HG03039 (cell line): ENCODE results near the gene CDH2.

ENCODE experiments used
- ATAC-seq: cut with Tn5 transposase; IDR thresholded peaks from one replicate; pipeline ENCODE4 v1.9.1; 2021; ENCODE audit warnings: mild to moderate bottlenecking, moderate library complexity; ENCODE audit not compliant: unreplicated experiment

The CDH2 gene

DNA sequence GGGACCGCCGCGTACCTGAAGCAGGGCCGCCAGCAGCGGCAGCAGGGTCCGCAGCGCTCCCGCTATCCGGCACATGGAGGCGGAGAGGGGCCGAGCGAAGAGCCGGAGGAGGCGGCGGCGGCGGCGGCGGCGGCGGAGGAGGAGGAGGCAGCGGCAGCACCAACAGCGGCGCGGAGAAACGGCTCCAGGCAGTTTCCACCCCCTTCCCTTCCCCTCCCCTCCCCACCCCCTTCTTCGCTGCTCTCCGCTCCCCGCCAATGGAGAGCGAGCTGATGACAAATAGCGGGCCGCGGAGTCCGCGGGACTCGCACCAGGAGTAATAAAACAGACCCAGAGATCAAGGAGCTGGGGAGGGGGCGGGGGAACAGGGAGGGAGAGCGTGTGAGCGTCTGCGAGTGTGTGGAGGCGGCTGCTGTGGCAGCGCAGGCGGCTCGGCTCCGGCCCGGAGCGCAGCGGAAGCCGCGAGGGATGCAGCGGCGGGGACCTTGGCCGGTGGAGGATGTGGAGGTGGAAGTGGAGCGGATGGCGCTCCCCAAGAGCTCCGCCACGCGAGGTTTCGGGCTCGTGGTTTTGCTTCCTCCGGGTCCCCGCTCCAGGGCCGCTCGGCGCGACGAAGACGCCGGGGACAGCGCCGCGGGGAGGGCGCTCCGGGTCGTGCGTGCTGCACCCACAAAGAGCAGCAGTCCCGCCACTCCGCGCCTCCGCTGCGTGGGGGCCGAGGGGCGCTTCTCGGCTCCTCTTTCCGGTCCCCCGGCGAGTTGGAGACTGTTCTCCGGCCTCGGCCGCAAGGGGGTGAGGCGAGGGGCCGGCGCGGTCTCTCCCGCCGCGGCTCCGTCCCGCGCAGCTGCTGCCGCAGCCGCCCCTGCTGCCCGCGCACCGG lies at the start of gene CDH2:
CDH2 (minus strand) TSS at position 183 of the 880 bp plus-strand sequence; CDS start at position 75, 108 bp downstream.
- ATAC-seq, result no peak

DNA sequence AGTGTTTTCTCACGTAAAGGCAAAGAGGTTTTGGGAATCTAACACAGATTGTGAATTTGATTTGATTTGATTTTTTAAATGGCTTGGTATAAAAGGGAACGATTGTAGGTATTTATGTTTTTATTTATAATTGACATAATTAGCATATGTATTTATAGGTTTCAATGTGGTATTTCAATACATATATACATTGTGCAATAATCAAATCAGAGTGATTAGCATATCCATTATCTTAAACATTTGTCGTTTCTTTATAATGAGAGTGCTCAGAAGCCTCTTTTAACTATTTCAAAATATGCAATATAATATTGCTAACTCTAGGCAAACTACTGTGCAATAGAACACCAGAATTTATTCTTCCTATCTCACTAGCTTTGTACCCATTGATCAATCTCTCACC lies 35.1 kb upstream of the CDH2 start:
- no peak for ATAC-seq

DNA sequence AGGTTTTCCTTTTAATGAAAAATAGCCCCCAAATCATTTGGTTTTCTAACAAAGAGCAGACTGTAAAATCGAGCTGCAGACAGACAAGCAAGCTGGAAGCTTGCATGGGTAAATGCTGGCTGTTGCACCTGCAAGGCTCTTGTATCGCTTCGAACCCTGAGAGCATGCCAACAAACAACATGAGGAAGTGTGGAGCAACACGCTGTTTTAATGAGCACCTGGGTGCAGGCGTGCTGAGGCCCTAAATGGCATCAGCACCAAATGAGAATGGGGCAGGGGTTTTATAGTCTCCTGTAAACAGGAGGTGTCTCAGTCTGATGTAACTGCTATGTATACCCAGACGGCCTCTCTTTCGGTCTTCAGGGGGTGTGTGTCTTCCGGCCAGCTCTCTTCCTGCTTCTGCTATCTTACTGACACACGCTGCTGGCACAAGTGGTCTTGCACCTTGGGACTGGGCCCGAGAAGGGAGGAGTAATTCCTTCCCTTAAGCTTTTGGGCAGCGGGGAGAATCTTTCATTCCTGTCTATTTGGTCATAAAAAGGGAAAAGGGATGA lies 31.9 kb upstream of the CDH2 start:
- no peak for ATAC-seq

DNA sequence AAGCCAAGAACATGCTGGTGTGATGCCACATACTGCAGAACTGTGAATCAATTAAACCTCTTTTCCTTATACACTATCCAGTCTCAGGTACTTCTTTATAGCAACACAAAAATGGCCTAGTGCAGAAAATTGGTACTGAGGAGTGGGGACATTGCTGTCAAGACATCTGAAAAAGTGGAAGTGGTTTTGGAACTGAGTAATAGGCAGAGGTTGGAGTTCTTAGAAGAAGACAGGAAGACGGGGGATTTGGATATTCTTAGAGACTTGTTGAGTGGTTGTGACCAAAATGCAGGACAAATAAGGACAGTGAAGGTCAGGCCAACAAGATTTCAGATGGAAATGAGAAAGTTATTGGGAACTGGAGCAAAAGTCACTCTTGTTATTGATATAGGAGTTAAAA lies 31.3 kb upstream of the CDH2 start:
- ATAC-seq, result no peak

DNA sequence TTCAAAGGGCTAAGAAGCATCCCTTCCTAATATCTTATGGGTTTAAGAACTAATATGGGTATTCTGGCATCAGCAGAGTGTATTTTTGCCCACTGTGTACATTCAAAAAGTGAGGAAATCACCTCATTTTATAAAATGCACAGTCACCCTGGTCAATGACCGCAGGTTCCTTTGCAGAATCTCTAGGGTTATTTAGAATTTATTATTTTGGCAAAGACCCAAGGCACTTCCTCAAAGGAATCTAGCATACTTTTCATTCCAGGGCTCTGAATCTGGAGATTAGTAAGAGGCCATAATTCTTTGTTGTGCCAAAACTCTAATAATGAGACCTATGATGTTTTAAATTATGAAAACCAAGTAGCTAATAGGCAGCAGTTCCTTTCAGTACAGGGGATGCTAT lies 27.2 kb upstream of the CDH2 start:
- no peak for ATAC-seq

DNA sequence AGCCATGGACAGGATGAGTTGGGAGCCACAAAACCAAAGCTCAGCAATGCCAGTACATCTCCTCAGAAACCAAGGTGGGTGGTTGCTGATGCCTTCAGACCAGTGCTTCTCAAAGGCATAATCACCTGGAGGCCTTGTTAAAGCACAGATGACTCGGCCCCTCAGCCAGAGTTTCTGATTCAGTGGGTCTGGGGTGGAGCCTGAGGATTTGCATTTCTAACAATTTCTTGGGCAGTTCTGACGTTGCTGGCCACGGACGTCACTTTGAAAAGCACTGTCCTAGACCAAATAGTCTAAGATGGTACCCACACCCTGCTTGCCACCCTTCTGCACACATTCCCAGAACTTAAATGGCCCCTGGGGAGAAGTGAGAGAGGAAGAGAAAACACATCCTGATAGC lies 24.1 kb upstream of the CDH2 start:
- ATAC-seq, result no peak

DNA sequence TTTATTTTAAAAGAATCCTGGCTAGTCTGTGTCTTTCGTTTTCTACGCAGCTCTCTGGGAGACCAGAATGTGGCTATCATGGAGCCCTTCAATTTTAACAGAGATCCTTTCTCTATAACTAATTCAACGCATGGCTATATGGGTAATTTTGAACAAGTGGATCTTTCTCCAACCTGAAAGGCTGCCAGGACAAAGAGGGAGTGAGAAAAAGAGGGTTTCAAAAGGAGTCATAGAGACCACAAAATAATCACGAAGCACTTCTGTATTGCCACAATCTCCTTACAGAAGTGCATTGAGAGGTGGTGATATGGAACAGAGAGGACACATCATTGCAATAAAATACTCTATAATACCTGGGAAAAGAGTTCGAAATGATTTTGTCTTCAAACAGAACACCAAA lies 21.7 kb upstream of the CDH2 start:
- no peak for ATAC-seq

DNA sequence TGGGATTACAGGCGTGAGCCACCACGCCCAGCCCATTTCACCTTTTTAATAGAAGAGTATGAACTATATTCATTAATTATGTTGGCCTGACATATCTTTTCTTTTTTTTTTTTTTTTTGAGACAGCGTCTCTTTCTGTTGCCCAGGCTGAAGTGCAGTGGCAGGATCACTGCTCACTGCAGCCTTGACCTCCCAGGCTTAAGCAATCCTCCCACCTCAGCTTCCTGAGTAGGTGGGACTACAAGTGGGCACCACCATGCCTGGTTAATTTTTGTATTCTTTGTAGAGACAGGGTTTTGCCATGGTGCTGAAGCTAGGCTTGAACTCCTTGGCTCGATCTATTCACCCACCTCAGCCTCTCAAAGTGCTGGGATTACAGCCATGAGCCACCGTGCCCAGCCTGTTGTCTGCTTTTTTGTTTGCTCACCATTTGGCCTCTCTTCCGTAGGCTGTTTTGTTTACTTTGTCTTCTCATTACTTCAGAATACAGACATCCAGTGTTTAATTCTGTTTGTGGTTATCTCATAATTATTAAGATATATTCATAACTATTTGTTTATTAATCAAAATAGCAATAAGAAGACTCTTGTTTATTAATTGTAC lies 16.3 kb upstream of the CDH2 start:
- ATAC-seq, result no peak

DNA sequence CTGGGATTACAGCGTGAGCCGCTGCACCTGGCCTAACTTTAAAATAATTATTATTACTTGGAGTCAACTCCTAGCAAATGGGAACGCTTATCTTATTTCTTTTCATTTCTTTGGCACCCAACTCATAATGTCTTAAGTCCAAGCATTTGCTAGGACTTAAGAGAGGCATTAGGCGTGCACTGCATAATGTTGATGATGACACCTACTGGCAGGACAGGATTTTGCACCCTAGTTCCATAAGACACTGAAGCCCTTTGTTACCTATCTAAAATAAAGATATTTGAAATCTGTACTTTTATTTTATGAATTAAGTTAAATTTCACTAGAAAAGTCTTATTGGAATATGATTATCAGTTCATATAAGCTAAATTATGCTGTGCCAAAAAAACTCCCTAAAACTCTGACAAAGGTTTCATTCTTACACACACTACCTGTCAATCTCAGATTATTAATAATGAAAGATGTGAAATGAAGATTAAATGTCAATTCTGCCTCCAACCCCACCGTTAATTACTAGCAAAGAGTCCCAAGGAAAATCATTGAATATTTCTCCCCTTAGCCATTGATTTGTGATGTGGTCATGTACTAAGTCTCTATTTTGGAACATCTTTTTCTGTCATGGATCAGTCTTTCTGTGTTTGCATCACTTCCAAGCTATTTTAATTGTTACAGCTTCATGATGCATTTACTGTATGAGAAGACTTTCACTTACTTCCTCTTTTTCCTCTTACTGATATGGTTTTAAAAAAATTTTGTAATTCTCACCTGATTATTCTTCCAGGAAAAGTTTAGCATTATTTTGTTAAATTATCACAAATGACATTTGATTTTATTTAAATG lies 12.7 kb upstream of the CDH2 start:
- ATAC-seq, result peak; percentile 90

DNA sequence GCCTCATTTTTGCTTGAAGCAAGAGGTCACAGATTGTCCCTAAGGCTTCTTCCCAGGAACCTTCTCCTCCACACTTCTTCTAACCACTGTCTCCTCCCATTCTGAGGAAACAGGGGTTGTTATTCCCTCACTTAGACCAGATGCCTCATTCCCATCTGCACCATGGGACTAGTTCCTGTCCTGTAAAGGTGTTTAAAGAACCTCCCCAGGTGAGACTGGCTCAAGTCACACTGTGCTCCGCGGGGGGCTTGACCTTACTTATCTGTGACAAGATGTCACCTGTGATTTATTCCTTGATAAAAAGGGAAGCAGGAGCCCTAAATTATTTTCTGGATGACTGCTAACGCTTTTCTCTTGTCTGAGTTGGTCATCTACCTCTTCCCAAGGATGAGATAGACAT lies 8.2 kb upstream of the CDH2 start:
- no peak for ATAC-seq

DNA sequence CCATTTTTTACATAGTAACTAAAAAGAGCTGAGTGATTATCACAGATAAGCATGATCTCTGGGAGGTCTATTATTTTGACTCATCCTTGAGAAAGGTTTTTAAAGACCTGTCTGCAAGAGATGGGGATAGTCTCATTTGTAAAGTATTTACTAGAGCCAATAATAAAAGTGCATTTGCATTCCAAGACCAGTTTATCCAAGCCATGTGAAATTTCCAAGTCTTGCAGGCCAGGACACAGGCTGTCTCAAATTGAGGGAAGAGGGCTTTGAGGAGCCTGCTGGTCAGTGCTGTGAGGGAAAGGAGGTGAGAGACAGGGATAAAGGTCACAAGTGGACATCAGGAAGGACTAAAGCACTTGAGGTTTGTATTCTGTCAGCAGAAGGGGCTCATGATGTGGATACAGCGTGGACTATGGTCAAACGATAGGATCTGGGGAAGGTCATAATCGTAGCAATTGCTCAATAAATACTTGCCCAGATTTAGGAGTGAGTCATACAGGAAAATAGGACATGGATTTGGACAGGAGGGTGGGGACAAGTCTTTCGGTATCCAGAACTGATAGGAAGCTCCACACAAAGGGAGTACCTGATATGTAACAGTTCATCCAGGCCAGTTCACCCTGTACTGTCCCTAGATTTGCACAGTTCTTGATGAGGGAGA lies 6.6 kb upstream of the CDH2 start:
- ATAC-seq, result no peak

DNA sequence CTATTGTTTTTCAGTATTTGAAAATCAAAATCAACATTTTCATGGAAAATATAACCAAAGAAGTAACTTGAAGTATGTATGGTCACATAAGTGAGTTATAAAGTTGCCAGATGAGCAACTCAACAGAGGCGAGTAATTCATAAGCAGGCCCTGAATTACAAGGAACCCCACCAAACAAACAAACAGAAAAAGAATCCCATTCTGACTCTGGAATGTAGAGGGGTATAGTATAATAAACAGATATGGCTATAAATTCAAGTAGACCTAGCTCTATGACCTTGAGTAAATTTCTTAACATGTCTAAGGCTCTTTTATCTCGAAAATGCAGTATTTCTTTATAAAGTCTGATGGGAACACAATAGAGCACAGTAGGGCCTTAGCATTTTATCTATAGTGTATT lies 4.7 kb upstream of the CDH2 start:
- ATAC-seq, result no peak

DNA sequence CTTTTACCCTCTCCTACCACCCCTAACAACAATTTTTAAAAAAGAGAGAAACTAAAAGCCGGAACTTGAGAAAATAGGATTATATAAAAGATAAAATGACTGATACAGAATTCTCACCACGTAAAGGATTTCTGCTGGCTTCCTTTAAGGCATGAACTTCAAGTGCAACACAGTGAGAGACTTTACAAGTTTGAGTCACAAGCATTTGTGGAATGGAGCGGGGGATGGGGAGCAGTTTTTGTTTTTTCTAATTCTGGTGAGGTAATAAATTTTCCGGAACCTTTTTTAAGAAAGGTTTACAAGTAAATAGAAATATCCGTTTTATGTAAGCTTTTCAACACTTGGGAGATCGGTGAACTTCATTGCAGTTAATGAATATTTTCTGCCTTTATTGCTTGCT lies 1.8 kb upstream of the CDH2 start:
- no peak for ATAC-seq

DNA sequence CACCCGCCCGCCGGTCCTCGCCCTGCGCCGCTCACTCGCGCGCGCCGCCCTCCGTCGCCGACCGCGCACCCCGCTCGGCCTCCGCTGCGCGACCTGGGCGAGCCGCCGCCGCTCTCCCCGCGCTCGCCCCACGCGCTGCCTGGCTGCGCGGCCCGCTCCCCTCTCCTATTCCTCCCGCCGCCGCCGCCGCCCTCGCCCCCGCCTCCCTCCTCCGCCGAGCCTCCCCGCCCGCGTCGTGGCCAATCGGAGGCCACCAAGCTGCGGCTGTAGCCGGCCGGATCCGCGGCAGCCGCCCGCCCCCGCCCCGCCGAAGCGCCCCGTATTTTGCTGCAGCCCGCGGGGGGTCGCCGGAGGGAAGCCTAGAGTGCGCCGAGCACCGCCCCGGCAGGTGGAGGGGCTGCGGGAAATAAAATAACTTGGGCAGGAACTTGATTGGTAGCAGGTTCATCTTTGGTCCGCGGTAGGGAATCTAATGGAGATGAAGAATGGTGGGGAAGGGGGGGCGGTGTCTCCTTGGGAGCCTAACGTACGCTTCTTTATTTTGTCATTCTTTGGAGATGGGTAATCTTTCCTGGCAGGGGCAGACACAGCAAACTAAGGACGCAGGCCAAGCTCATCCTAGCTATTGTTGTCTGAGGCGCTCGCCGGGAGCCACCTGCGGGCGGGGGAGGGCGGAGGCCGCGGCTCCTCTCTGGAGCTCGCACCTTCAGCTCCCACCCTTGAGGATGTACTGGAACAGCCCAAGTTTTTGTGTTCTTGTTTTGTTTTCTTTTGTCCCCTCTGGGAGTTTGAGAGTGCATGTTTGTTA lies 1.1 kb upstream of the CDH2 start:
- ATAC-seq, result no peak

DNA sequence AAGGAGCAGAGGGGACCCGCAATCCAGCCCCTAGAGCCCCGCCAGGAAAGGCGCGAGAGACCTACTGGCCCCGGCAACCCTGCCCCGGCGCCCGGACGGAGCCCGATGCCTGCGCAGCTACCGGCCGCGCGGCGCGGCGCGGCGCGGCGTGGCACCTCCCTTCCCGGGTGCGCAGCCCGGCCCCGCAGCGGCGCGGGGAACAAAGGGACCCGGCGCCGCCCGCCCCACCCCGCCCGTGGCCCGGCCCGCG lies 307 bp downstream of the CDH2 start:
- ATAC-seq, result no peak

DNA sequence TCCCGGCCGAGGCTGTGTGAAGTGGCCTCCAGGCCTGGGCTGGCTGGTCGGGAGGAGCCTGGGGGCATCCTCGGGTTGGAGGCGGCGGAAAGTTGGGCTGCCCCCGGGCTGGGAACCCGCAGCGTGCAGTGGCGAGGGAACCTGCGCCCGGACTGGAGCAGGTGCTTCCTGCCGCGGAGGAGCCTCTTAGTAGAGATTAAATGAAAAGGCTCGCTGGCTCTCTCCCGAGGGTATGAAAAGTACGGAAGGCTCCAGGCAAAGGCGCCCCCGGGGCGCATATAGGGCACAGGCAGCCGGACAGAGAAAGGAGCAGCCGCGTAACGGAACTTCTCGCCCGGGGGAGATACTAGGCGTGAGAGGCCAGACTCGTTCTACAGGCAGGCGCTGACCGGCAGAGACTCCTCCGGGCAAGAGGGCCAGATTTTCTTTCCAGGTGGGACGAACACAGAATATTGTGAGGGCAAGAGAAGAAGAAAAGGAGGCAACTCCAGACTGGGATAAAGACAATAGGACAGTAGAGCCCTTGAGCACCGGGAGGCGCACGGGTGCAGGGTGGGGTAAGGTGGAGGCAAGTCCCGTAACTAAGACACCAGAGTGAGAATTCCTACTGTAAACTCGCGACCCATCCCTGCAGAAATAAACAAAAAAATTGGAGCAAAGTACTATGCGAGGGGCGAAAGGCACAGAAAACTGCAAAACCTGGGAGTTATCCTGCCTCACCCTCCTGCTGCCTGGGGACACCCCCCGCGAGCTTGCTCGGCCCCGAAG lies 816 bp downstream of the CDH2 start:
- no peak for ATAC-seq

DNA sequence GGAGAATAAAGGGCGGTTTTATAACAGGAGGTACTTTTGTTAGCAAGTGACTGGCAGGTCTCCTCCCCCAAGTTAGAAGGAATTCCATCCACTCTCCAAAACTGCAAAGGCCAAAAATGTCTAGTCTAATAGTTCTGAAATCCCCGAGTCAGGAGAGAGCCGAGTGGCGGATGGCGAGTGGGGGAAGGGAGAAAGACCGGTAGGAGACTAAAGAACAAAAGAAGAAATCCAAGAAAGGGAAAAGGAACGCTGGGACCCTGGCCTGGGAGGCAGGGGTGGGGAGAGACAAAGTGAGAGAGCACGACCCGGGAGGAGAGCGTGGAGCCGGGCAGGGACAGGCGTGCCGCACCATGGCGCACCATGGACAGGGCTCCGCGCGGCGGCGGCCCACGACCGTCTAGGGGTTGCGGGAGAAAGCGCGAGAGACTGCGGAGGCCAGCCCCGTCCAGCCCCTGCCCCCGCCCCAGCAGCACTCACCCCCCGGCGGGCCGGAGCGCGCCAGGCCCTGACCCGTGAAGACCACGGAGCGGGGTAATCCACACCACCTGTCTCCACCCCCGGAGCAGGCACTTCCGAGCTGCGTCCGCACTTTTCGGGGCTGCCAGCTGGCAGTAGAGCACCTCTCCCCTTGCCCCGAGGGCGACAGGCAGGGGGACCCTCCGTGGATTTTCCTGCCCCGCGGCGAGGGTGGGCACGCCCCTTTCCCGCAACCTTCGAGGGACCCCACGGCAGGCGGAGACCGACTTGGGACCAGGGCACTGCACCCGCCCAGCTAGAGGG lies 1.6 kb downstream of the CDH2 start:
- no peak for ATAC-seq

DNA sequence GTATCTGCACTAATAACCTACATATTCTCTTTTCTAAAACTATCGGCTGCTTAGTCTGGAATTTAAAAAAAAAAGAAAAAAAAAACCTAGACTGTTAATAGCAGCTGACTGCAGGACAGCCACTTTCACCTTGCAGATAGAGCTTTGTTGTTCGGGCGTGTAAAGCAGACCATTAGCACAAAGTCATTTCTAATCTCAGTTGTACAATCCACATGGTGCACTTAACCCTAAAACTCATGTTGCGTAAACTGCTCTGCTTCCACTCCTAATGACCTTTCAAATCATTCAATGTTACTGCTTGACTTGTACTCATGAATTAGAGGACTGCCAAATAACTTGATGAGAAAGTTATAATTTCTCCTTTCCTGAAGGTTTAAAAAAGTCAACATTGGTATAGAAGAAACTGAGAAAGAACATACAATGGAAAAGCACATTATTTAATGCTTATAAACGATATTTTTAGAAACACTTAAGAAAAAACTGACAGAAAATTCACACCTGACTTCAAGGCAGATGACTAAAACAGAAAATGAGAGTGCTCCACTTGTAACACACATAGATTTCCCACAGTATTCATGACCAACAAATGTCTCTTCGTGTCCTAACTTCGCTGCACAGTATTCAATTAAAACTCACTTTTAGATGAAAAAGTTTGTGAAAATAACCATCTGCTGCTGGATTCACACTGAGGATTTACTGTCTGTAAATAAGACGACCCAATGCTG lies 2.6 kb downstream of the CDH2 start:
- ATAC-seq, result no peak
